Effector memory CD4-positive, alpha-beta T cell (primary cell): ENCODE measurements around the gene TMEM72.

Experiments used
- DNase-seq, 3 donors: peaks; one replicate each; pipeline ENCODE4 v3.0.0-alpha.2; 2020
- H3K27ac ChIP-seq: 2 replicates; pipeline ENCODE4 v1.7.0; 2013; ENCODE audit warnings: mild to moderate bottlenecking, low read length, moderate library complexity; ENCODE audit not compliant: insufficient read depth, poor library complexity, severe bottlenecking
- H3K27me3 ChIP-seq: replicated peaks from 2 replicates; pipeline ENCODE4 v1.7.0; 2013; ENCODE audit warnings: mild to moderate bottlenecking, low read length; ENCODE audit not compliant: insufficient read depth, control insufficient read depth, poor library complexity, severe bottlenecking
- H3K36me3 ChIP-seq: 2 replicates; pipeline ENCODE4 v1.7.0; 2013; ENCODE audit warnings: mild to moderate bottlenecking, low read length, moderate library complexity; ENCODE audit not compliant: control insufficient read depth, insufficient read depth
- H3K4me1 ChIP-seq: 2 replicates; pipeline ENCODE4 v1.7.0; 2013; ENCODE audit warnings: low read length, mild to moderate bottlenecking; ENCODE audit not compliant: control insufficient read depth, insufficient read depth, poor library complexity, severe bottlenecking
- H3K4me3 ChIP-seq: 2 replicates; pipeline ENCODE4 v1.7.0; 2013; ENCODE audit warnings: low read length, low read depth, mild to moderate bottlenecking; ENCODE audit not compliant: insufficient read depth, poor library complexity, severe bottlenecking
- H3K9me3 ChIP-seq: 2 replicates; pipeline ENCODE4 v1.7.0; 2013; ENCODE audit warnings: mild to moderate bottlenecking, low read length, moderate library complexity; ENCODE audit not compliant: control insufficient read depth

Gene TMEM72

DNA sequence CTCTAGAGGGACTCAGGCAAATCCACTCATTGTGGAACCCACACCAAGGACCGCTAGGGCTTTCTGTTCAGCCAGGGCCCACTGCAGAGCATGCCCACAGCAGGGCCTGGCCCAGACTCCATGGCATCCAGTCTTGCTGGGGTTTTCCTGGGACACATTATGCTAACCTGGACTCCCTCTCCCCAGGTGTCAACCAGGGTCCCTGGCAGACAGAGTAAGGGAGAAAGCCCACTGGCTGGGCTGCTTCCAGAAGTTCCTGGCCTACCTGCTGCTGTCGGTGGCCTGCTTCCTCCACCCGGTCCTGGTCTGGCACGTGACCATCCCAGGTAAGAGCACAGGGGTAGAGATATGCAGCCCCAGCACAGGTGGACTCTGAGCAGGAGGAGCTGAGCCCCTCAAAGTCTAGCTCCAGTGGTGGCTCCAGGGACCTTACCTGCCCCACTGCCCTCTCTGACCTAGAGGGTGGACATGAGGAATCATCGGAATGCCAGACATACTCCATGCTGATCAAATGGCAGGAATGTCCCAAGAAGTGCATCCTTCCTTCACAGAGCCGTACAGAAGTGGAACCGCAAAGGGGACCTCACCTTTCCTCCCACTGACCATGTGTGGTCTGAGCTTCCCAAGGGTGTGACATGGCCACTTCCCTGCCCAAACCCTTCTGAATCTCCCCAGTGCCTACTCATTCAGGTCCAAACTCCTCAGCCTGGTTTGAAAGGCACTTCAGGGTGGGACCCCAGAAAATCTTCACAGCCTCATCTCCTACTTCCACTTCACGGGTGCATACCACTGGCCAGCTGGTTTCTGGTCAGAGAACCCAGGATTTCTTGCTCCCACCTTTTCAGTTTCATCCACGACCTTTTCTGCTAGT, 22.5 kb downstream of the TMEM72 start:
- Histone ChIP-seq H3K27me3 (no peaks in the 10 kb centered on the region), H3K4me3 (no peak overlapping the region), H3K36me3 (no peaks in the 10 kb centered on the region), H3K9me3 (no peaks in the 10 kb centered on the region), H3K27ac (no peak overlapping the region), H3K4me1 (no peaks in the 10 kb centered on the region)
- no peak for DNase-seq

DNA sequence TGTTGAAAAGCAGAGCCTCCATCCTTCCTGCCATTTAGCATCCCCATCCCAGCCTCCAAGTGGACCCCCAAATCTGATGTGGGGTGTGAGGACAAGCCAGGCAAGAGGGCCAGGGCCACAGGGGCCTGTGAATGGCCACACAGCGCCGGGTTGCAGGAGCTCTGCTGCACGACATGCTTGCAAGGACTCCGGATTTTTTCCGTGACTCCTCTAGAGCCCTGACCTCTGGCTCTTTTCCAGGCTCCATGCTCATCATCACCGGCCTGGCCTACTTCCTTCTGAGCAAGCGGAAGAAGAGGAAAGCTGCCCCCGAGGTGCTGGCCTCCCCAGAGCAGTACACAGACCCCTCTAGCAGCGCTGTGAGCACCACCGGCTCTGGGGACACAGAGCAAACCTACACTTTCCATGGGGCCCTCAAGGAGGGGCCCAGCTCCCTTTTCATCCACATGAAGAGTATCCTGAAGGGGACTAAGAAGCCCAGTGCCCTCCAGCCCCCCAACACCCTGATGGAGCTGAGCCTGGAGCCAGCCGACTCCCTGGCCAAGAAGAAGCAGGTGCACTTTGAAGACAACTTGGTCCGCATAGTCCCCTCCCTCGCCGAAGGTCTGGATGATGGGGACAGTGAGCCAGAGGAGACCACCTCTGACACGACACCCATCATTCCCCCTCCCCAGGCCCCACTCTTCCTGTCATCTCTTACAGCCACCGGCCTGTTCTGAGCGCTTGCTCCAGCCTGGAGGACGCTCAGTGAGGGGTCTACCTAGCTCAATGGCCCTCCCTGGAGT, 23.5 kb downstream of the TMEM72 start:
- DNase-seq, result no peak
- Histone ChIP-seq H3K36me3 (no peaks in the 10 kb centered on the region), H3K27me3 (no peaks in the 10 kb centered on the region), H3K27ac (no peak overlapping the region), H3K4me1 (no peaks in the 10 kb centered on the region), H3K9me3 (no peaks in the 10 kb centered on the region), H3K4me3 (no peak overlapping the region)

DNA sequence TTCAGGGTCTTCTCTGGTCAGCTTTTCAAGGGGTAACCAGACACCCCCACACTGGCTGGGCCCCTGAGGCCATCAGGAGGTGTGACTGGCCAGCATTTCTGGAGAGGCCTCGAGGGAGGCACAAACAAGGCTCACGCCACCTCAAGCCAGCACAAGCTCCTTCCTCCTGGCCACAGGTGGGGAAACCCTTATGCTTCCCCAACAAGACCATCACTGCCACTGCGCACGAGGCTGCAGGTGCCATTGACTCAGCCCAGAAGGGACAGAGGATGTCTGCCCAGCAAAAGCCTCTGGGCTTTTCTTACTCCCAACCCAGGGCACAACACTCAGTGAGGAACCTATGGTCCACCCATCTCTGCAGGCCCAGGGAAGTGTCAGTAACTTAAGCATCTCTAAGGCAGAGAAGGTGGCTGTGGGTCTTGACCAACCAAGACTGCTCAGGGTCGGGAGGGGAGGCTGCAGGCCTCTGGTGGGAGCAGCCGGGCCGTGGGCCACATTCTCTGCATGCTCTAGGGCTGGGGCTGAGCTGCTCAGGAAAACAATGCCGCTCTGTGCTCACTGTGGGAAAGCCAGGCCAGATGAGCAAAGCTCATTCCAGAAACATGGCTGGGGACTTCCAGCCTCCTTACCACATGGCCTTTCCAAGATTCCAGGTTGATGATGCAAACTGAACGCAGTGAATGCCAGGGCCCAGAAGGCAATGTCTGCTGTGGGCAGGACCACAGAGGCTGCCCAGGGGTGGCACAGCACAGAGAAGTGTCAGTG, 24.2 kb downstream of the TMEM72 start:
- Histone ChIP-seq H3K36me3 (no peaks in the 10 kb centered on the region), H3K9me3 (no peaks in the 10 kb centered on the region), H3K4me3 (no peak overlapping the region), H3K27me3 (no peaks in the 10 kb centered on the region), H3K27ac (no peak overlapping the region), H3K4me1 (no peaks in the 10 kb centered on the region)
- no peak for DNase-seq

DNA sequence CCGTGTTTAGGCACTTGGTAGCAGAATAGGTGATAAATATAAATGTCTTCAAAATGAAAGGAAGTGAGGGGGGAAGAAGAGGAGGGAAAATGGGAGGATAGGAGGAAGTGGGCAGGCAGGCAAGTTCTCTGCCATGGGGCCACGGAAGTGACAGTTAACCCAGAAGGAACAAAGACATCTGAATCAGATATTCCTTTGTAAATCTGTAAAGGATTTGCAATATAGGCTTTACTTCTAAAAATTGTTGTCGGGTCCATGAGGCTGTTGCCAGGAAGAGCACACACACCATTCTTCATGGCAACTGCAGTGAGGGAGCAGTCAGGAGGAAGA, 24.8 kb downstream of the TMEM72 start:
- Histone ChIP-seq H3K4me1 (no peaks in the 10 kb centered on the region), H3K27ac (no peak overlapping the region), H3K27me3 (no peaks in the 10 kb centered on the region), H3K4me3 (no peak overlapping the region), H3K9me3 (no peaks in the 10 kb centered on the region), H3K36me3 (no peaks in the 10 kb centered on the region)
- no peak for DNase-seq

DNA sequence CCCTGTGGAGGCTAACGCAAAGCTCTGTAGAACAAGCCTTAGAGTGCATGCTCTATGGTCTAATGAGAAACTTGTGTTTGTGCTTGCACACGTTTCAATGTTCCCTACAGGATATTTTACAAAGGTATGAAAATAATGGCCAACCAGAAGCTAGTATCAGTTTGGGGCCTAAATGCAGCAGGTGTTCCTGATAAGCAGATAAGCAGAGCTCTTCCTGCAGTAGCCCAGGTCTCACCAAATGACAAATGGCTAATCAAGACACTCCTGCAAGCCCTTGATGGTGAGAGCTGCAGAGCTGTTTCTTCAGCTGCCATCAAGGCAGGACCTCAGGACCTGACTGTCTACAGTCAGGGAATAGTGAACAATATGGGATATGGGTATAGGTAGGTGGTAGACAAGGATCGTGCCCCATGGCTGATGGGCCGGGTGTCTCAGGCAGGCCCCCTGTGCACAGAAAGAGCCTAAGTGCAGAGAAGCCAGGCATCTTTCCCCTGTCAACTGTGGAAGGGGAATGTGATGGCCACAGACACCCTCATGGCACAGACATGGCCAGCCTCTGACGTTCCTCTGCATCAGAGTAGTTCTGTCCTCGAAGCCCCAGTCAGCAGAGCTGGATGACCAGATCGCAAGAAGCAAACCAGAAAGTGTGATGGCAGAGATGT, 25.3 kb downstream of the TMEM72 start:
- no peak for DNase-seq
- H3K36me3 ChIP-seq, result no peaks in the 10 kb centered on the region
- no peak overlapping the region for H3K27ac ChIP-seq
- H3K27me3 ChIP-seq, result no peaks in the 10 kb centered on the region
- H3K4me3 ChIP-seq, result no peak overlapping the region
- no peaks in the 10 kb centered on the region for H3K4me1 ChIP-seq
- H3K9me3 ChIP-seq, result no peaks in the 10 kb centered on the region

DNA sequence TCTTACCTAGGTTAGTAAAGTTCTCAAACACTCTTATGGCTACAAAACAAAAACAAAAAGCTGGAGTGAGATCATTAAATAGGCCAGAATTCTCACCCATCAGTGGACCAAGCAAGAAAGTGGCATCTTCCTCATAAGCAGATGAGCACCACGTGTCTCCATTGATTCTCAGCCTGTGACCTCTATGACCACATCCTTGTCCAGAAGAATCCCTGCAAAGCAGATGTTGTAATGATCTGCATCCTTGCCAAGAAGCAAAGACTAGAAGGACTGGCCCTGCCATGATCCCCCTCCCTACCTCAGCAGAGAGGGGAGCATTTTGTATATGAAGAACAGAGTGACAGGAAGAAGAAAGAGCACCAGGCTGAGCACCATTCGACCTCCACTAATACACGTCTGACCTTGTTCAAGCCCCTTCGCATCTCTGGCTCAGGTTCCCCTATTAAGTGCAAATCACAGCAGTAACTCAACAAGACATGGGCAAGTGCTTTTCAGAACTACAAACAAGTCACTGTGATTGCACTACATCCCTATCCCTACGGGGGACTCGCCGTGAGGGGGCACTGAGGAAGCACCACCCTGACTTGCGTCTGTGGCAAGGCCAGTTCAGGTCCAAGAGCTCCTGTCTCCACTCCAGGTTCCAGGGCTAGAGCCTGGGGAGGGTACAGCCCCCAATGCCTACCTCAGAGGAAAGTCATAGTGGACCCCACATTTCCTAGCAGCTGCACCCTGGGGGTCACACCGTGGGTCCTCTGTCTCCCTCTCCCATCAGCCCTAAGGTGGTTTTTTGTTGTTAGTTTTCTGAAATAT, 26.3 kb downstream of the TMEM72 start:
- Histone ChIP-seq H3K27me3 (no peaks in the 10 kb centered on the region), H3K4me3 (no peak overlapping the region), H3K4me1 (no peaks in the 10 kb centered on the region), H3K9me3 (no peaks in the 10 kb centered on the region), H3K27ac (no peak overlapping the region), H3K36me3 (no peaks in the 10 kb centered on the region)
- no peak for DNase-seq

DNA sequence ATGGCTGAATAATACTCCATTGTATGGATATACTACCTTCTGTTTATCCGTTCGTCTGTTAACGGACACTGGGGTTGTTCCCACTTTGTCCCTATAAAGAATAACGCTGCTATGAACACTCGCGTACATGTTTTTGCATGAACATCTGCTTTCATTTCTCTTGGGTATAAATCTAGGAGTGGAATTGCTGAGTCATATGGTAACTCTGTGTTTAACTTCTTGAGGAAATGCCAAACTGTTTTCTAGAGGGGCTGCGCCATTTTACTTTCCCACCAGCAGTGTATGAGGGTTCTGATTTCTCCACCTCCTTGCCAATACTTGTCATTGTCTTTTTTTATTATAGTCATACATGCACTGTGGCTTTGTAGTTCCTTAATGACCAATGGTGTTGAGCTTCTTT, 27.8 kb downstream of the TMEM72 start:
- Histone ChIP-seq H3K9me3 (no peaks in the 10 kb centered on the region), H3K4me1 (no peaks in the 10 kb centered on the region), H3K27me3 (no peaks in the 10 kb centered on the region), H3K36me3 (no peaks in the 10 kb centered on the region), H3K27ac (no peak overlapping the region), H3K4me3 (no peak overlapping the region)
- no peak for DNase-seq

DNA sequence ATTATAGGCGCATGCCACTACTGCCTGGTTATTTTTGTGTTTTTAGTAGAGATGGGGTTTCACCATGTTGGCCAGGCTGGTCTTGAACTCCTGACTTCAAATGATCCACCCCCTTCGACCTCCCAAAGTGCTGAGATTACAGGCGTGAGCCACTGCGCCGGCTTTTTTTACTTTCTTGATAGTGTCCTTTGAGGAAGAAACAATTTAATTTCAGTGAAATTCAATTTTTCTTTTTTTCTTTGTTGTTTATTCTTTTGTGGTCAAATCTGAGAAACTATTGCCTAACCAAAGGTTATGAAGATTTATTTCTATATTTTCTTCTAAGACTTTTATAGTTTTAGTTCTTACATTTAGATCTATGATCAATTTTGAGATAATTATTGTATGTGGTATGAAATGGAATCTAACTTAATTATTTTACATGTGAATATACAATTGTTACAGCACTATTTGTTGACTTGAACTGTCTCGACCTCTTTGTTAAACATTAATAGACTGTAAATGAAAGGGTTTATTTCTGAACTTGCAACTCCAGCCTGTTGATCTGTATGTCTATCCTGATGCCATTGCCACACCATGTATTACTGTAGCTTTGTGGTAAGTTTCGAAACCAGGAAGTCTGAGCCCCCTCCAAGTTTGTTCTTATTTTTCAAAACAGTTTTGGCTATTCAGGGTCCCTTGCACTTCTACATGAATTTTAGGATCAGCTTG, 28.7 kb downstream of the TMEM72 start:
- Histone ChIP-seq H3K4me1 (no peaks in the 10 kb centered on the region), H3K27me3 (no peaks in the 10 kb centered on the region), H3K9me3 (no peaks in the 10 kb centered on the region), H3K27ac (no peak overlapping the region), H3K36me3 (no peaks in the 10 kb centered on the region), H3K4me3 (no peak overlapping the region)
- no peak for DNase-seq

DNA sequence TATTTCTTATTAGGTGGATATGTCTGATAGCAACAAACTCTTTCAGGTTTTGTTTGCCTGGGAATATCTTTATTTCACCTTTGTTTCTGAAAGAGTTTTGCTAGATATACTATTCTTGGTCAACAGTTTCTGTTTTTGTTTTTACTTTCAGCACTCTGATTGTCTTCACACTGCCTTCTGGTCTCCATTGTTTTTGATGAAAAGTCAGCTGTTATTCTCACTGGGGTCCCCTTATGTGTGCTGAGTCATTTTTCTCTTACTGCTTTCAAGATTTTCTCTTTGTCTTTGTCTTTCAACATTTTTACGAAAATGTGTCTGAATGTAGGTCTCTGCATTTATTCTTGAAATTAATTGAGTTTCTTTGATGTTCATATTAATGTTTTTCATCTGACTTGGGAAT, 33.2 kb downstream of the TMEM72 start:
- H3K27ac ChIP-seq, result no peak overlapping the region
- H3K36me3 ChIP-seq, result no peaks in the 10 kb centered on the region
- no peak for DNase-seq
- H3K9me3 ChIP-seq, result no peaks in the 10 kb centered on the region
- H3K4me1 ChIP-seq, result no peaks in the 10 kb centered on the region
- no peak overlapping the region for H3K4me3 ChIP-seq
- H3K27me3 ChIP-seq, result no peaks in the 10 kb centered on the region
